SK-N-MC (cell line): Measurements from ENCODE around the gene BNIP3.

ENCODE experiments used
- DNase-seq: peaks from one replicate; pipeline ENCODE4 v3.0.0-alpha.2; 2011; ENCODE audit warnings: low read depth, low spot score
- H3K27ac ChIP-seq: fragments of 200-600 bp; sonication (generic); 2 replicates; pipeline ENCODE4 v1.5.1; 2016; ENCODE audit warnings: mixed run types
- H3K36me3 ChIP-seq: fragments of 200-600 bp; sonication (generic); 2 replicates; pipeline ENCODE4 v1.6.1; 2017; ENCODE audit warnings: antibody characterized with exemption, low read length, mixed read lengths; ENCODE audit not compliant: insufficient read depth
- H3K4me3 ChIP-seq: fragments of 200-600 bp; sonication (generic); 2 replicates; pipeline ENCODE4 v1.5.1; 2016
- H3K9ac ChIP-seq: fragments of 200-600 bp; sonication (generic); 2 replicates; pipeline ENCODE4 v1.8.0; 2017; ENCODE audit warnings: mixed run types, mixed read lengths; ENCODE audit not compliant: insufficient read length
- H3K9me3 ChIP-seq: fragments of 200-600 bp; sonication (generic); 2 replicates; pipeline ENCODE4 v1.6.1; 2017; ENCODE audit warnings: low read depth, mild to moderate bottlenecking, antibody characterized with exemption, low read length, moderate library complexity, mixed read lengths
- EZH2 ChIP-seq: fragments of 200-600 bp; sonication (generic); IDR thresholded peaks from one replicate; pipeline ENCODE4 v1.6.1; 2017; ENCODE audit warnings: antibody characterized with exemption
- FOXP2 ChIP-seq: optimal IDR thresholded peaks from 2 replicates; pipeline ENCODE3; 2011; ENCODE audit warnings: mild to moderate bottlenecking, moderate library complexity; ENCODE audit not compliant: insufficient read depth; ENCODE audit errors: extremely low read length, control extremely low read depth
- POLR2AphosphoS5 ChIP-seq: IDR thresholded peaks from 2 replicates; pipeline ENCODE4 v1.6.1; 2012; ENCODE audit warnings: mild to moderate bottlenecking, low read depth, low read length, borderline replicate concordance

Gene BNIP3

GRCh38 chr10:132021046-132021445 is 39.3 kb upstream of the BNIP3 start:
- H3K27ac ChIP-seq = no peak overlapping the region
- DNase-seq = no peak
- no peak overlapping the region for H3K4me3 ChIP-seq
- no peaks in the 10 kb centered on the region for H3K36me3 ChIP-seq
- no peak overlapping the region for H3K9ac ChIP-seq
- TF ChIP-seq FOXP2 (no peak), POLR2AphosphoS5 (no peak), EZH2 (no peak)
- no peaks in the 10 kb centered on the region for H3K9me3 ChIP-seq

GRCh38 chr10:132020456-132020855 is 38.7 kb upstream of the BNIP3 start:
- H3K4me3 ChIP-seq = no peak overlapping the region
- DNase-seq = no peak
- no peak overlapping the region for H3K27ac ChIP-seq
- H3K9me3 ChIP-seq = no peaks in the 10 kb centered on the region
- H3K9ac ChIP-seq = no peak overlapping the region
- H3K36me3 ChIP-seq = no peaks in the 10 kb centered on the region
- no peak for TF ChIP-seq EZH2
- TF ChIP-seq FOXP2 = no peak
- no peak for TF ChIP-seq POLR2AphosphoS5

- no peak for TF ChIP-seq POLR2AphosphoS5
- TF ChIP-seq EZH2 = no peak
- TF ChIP-seq FOXP2 = no peak
- DNase-seq = no peak
- Histone ChIP-seq H3K27ac (no peak overlapping the region), H3K9me3 (no peaks in the 10 kb centered on the region), H3K36me3 (no peaks in the 10 kb centered on the region), H3K4me3 (no peak overlapping the region), H3K9ac (no peak overlapping the region)
Observed at GRCh38 chr10:132019366-132019765, 37.6 kb upstream of the BNIP3 start.

- Histone ChIP-seq H3K36me3 (no peaks in the 10 kb centered on the region), H3K9ac (no peak overlapping the region), H3K27ac (no peak overlapping the region), H3K4me3 (no peak overlapping the region), H3K9me3 (no peaks in the 10 kb centered on the region)
- no peak for DNase-seq
- TF ChIP-seq POLR2AphosphoS5 (no peak), FOXP2 (no peak), EZH2 (no peak)
Observed at GRCh38 chr10:132018446-132018845, 36.7 kb upstream of the BNIP3 start.

- H3K27ac ChIP-seq = no peak overlapping the region
- DNase-seq = no peak
- H3K4me3 ChIP-seq = no peak overlapping the region
- no peaks in the 10 kb centered on the region for H3K36me3 ChIP-seq
- no peak overlapping the region for H3K9ac ChIP-seq
- TF ChIP-seq EZH2 (no peak), FOXP2 (no peak), POLR2AphosphoS5 (no peak)
- no peaks in the 10 kb centered on the region for H3K9me3 ChIP-seq
Observed at GRCh38 chr10:132016514-132016913, 34.8 kb upstream of the BNIP3 start.

GRCh38 chr10:132011445-132011844 is 29.7 kb upstream of the BNIP3 start:
- Histone ChIP-seq H3K27ac (no peak overlapping the region), H3K9me3 (no peaks in the 10 kb centered on the region), H3K9ac (no peak overlapping the region), H3K36me3 (no peaks in the 10 kb centered on the region), H3K4me3 (no peak overlapping the region)
- TF ChIP-seq EZH2 (no peak), POLR2AphosphoS5 (no peak), FOXP2 (no peak)
- DNase-seq = no peak

- H3K4me3 ChIP-seq = no peak overlapping the region
- no peak overlapping the region for H3K9ac ChIP-seq
- no peak overlapping the region for H3K27ac ChIP-seq
- no peak for TF ChIP-seq FOXP2
- no peak for TF ChIP-seq EZH2
- no peak for TF ChIP-seq POLR2AphosphoS5
- no peaks in the 10 kb centered on the region for H3K9me3 ChIP-seq
- DNase-seq = no peak
- no peaks in the 10 kb centered on the region for H3K36me3 ChIP-seq
Observed at GRCh38 chr10:132011024-132011423, 29.3 kb upstream of the BNIP3 start.

- Histone ChIP-seq H3K9ac (no peak overlapping the region), H3K27ac (no peak overlapping the region), H3K4me3 (no peak overlapping the region), H3K9me3 (no peaks in the 10 kb centered on the region), H3K36me3 (no peaks in the 10 kb centered on the region)
- DNase-seq = no peak
- TF ChIP-seq POLR2AphosphoS5 (no peak), FOXP2 (no peak), EZH2 (no peak)
Observed at GRCh38 chr10:132010483-132010882, 28.8 kb upstream of the BNIP3 start.

- Histone ChIP-seq H3K36me3 (no peaks in the 10 kb centered on the region), H3K9me3 (no peaks in the 10 kb centered on the region), H3K27ac (no peak overlapping the region), H3K4me3 (no peak overlapping the region), H3K9ac (no peak overlapping the region)
- no peak for DNase-seq
- no peak for TF ChIP-seq FOXP2
- no peak for TF ChIP-seq EZH2
- TF ChIP-seq POLR2AphosphoS5 = no peak
Observed at GRCh38 chr10:132009575-132009974, 27.9 kb upstream of the BNIP3 start.

- TF ChIP-seq POLR2AphosphoS5 (no peak), EZH2 (no peak), FOXP2 (no peak)
- DNase-seq = no peak
- Histone ChIP-seq H3K9ac (no peak overlapping the region), H3K4me3 (no peak overlapping the region), H3K36me3 (no peaks in the 10 kb centered on the region), H3K9me3 (no peaks in the 10 kb centered on the region), H3K27ac (no peak overlapping the region)
Observed at GRCh38 chr10:132007681-132008080, 26.0 kb upstream of the BNIP3 start.
